Neural progenitor cell (in vitro differentiated cells): Measurements from ENCODE around the gene ATXN1. TPM values are rescaled to one million over a fixed set of nuclear protein-coding genes. Genes with fewer than 3 reads are reported as not detected.

Experiments
- DNase-seq: peaks from one replicate; pipeline ENCODE4 v3.0.0-alpha.2; 2016; ENCODE audit warnings: low spot score
- H2AFZ ChIP-seq: fragments of 200-600 bp; sonication (generic); replicated peaks from 2 replicates; pipeline ENCODE4 v1.6.1; 2016; ENCODE audit warnings: antibody characterized with exemption
- H3F3A ChIP-seq: fragments of 200-600 bp; sonication (generic); 2 replicates; pipeline ENCODE4 v1.6.1; 2016; ENCODE audit warnings: antibody characterized with exemption, low read depth
- H3K27ac ChIP-seq: fragments of 200-600 bp; sonication (generic); 2 replicates; pipeline ENCODE4 v1.5.1; 2016; ENCODE audit warnings: mild to moderate bottlenecking
- H3K27me3 ChIP-seq: fragments of 200-600 bp; sonication (generic); 2 replicates; pipeline ENCODE4 v1.6.1; 2016; ENCODE audit warnings: mild to moderate bottlenecking, moderate library complexity
- H3K36me3 ChIP-seq: fragments of 200-600 bp; sonication (generic); 2 replicates; pipeline ENCODE4 v1.5.1; 2016
- H3K4me1 ChIP-seq: fragments of 200-600 bp; sonication (generic); 2 replicates; pipeline ENCODE4 v1.6.1; 2016; ENCODE audit warnings: mixed run types
- H3K4me2 ChIP-seq: fragments of 200-600 bp; sonication (generic); 2 replicates; pipeline ENCODE4 v1.6.1; 2016
- H3K4me3 ChIP-seq: fragments of 200-600 bp; sonication (generic); 2 replicates; pipeline ENCODE4 v1.5.1; 2016
- H3K79me2 ChIP-seq: fragments of 200-600 bp; sonication (generic); 2 replicates; pipeline ENCODE4 v1.6.1; 2016; ENCODE audit warnings: low read depth
- H3K9ac ChIP-seq: fragments of 200-600 bp; sonication (generic); 2 replicates; pipeline ENCODE4 v1.6.1; 2016
- H3K9me3 ChIP-seq: fragments of 200-600 bp; sonication (generic); 2 replicates; pipeline ENCODE4 v1.5.1; 2016; ENCODE audit warnings: low read depth
- H4K20me1 ChIP-seq: fragments of 200-600 bp; sonication (generic); 2 replicates; pipeline ENCODE4 v1.6.1; 2016; ENCODE audit warnings: low read depth
- H3K27ac Mint-ChIP-seq: 3 replicates; pipeline ENCODE4 v1.8.0; 2021; ENCODE audit warnings: mixed read lengths
- H3K27me3 Mint-ChIP-seq: 2 replicates; pipeline ENCODE4 v1.8.0; 2022; ENCODE audit warnings: low read depth, mild to moderate bottlenecking, inconsistent platforms, moderate library complexity, mixed read lengths; ENCODE audit not compliant: insufficient read depth
- H3K36me3 Mint-ChIP-seq: 3 replicates; pipeline ENCODE4 v1.8.0; 2021; ENCODE audit warnings: mixed read lengths
- H3K4me1 Mint-ChIP-seq: 3 replicates; pipeline ENCODE4 v1.8.0; 2021; ENCODE audit warnings: mixed read lengths
- H3K4me3 Mint-ChIP-seq: 3 replicates; pipeline ENCODE4 v1.8.0; 2021; ENCODE audit warnings: mild to moderate bottlenecking, moderate library complexity, mixed read lengths
- H3K9me3 Mint-ChIP-seq: 3 replicates; pipeline ENCODE4 v1.8.0; 2020; ENCODE audit warnings: mixed read lengths
- CTCF ChIP-seq: fragments of 200-600 bp; sonication (generic); IDR thresholded peaks from 2 replicates; pipeline ENCODE4 v1.5.1; 2017; ENCODE audit warnings: antibody characterized with exemption, mild to moderate bottlenecking
- EZH2 ChIP-seq: fragments of 200-600 bp; sonication (generic); IDR thresholded peaks from 2 replicates; pipeline ENCODE4 v1.6.1; 2017; ENCODE audit warnings: antibody characterized with exemption, mild to moderate bottlenecking, moderate library complexity
- EZH2phosphoT487 ChIP-seq: fragments of 200-600 bp; sonication (generic); IDR thresholded peaks from 2 replicates; pipeline ENCODE4 v1.6.1; 2017; ENCODE audit warnings: antibody characterized with exemption
- total RNA-seq: library from RNA; depleted of rRNA; stranded (reverse); fragments of >200 nt; gene quantifications from 2 replicates; pipeline ENCODE4 v1.2.3, GENCODE V29; 2015; ENCODE audit warnings: low replicate concordance

Gene ATXN1
- total RNA-seq, 1 donor from 2014 or later = 3.6 TPM

GRCh38 chr6:16777794-16778193 lies 16.5 kb upstream of the ATXN1 start:
- Mint-ChIP-seq H3K27ac (no peak overlapping the region), H3K4me3 (no peak overlapping the region), H3K27me3 (no peaks in the 10 kb centered on the region), H3K36me3 (no peaks in the 10 kb centered on the region), H3K4me1 (peaks cover 7% of the 10 kb centered on the region), H3K9me3 (no peaks in the 10 kb centered on the region)
- no peak for TF ChIP-seq CTCF
- H3K36me3 ChIP-seq = no peaks in the 10 kb centered on the region
- H3K4me1 ChIP-seq = peaks cover 9% of the 10 kb centered on the region
- no peaks in the 10 kb centered on the region for H4K20me1 ChIP-seq
- H2AFZ ChIP-seq = no peak overlapping the region
- DNase-seq = no peak
- H3K4me2 ChIP-seq = no peak overlapping the region
- no peak overlapping the region for H3K27ac ChIP-seq
- H3F3A ChIP-seq = no peaks in the 10 kb centered on the region
- H3K9me3 ChIP-seq = no peaks in the 10 kb centered on the region
- H3K9ac ChIP-seq = no peak overlapping the region
- H3K4me3 ChIP-seq = no peak overlapping the region
- no peaks in the 10 kb centered on the region for H3K79me2 ChIP-seq
- H3K27me3 ChIP-seq = no peaks in the 10 kb centered on the region

- Mint-ChIP-seq H3K36me3 (no peaks in the 10 kb centered on the region), H3K4me1 (peaks cover 7% of the 10 kb centered on the region), H3K27ac (no peak overlapping the region), H3K9me3 (no peaks in the 10 kb centered on the region), H3K27me3 (no peaks in the 10 kb centered on the region), H3K4me3 (no peak overlapping the region)
- no peaks in the 10 kb centered on the region for H3K36me3 ChIP-seq
- H4K20me1 ChIP-seq = no peaks in the 10 kb centered on the region
- no peaks in the 10 kb centered on the region for H3K79me2 ChIP-seq
- H3K9ac ChIP-seq = no peak overlapping the region
- H3K4me1 ChIP-seq = peaks cover 9% of the 10 kb centered on the region
- TF ChIP-seq EZH2phosphoT487 (no peak), CTCF (peak; percentile 12), EZH2 (no peak)
- no peaks in the 10 kb centered on the region for H3K9me3 ChIP-seq
- no peak overlapping the region for H2AFZ ChIP-seq
- no peak overlapping the region for H3K4me3 ChIP-seq
- no peak overlapping the region for H3K4me2 ChIP-seq
- H3F3A ChIP-seq = no peaks in the 10 kb centered on the region
- DNase-seq = no peak
- no peak overlapping the region for H3K27ac ChIP-seq
- H3K27me3 ChIP-seq = no peaks in the 10 kb centered on the region
Observed at GRCh38 chr6:16776394-16777017, 15.2 kb upstream of the ATXN1 start.

GRCh38 chr6:16774437-16774836 lies 13.2 kb upstream of the ATXN1 start:
- no peak for DNase-seq
- Histone ChIP-seq H3K36me3 (no peaks in the 10 kb centered on the region), H3K27ac (no peak overlapping the region), H3K27me3 (no peaks in the 10 kb centered on the region), H3F3A (no peaks in the 10 kb centered on the region), H3K4me1 (peaks cover 9% of the 10 kb centered on the region), H4K20me1 (no peaks in the 10 kb centered on the region), H3K79me2 (no peaks in the 10 kb centered on the region), H3K4me2 (no peak overlapping the region), H3K9ac (no peak overlapping the region), H3K4me3 (no peak overlapping the region), H2AFZ (no peak overlapping the region), H3K9me3 (no peaks in the 10 kb centered on the region)
- Mint-ChIP-seq H3K27me3 (no peaks in the 10 kb centered on the region), H3K9me3 (no peaks in the 10 kb centered on the region), H3K36me3 (no peaks in the 10 kb centered on the region), H3K4me3 (no peak overlapping the region), H3K4me1 (peaks cover 9% of the 10 kb centered on the region), H3K27ac (no peak overlapping the region)
- no peak for TF ChIP-seq EZH2phosphoT487
- no peak for TF ChIP-seq CTCF
- no peak for TF ChIP-seq EZH2
